Fibroblast of mammary gland (primary cell): Measurements from ENCODE around the gene SEMA4G.

Source experiments
- DNase-seq: peaks from one replicate; pipeline ENCODE4 v3.0.0-alpha.2; 2010; ENCODE audit warnings: low read depth
- H3K4me3 ChIP-seq: 2 replicates; pipeline ENCODE4 v1.5.1; 2011; ENCODE audit warnings: low read depth, mild to moderate bottlenecking, low read length, moderate library complexity; ENCODE audit not compliant: control insufficient read depth
- CTCF ChIP-seq: conservative IDR thresholded peaks from 2 replicates; pipeline ENCODE4 v1.5.1; 2011; ENCODE audit warnings: low read depth, low read length, inconsistent platforms; ENCODE audit not compliant: control insufficient read depth, insufficient read depth

Gene SEMA4G

DNA sequence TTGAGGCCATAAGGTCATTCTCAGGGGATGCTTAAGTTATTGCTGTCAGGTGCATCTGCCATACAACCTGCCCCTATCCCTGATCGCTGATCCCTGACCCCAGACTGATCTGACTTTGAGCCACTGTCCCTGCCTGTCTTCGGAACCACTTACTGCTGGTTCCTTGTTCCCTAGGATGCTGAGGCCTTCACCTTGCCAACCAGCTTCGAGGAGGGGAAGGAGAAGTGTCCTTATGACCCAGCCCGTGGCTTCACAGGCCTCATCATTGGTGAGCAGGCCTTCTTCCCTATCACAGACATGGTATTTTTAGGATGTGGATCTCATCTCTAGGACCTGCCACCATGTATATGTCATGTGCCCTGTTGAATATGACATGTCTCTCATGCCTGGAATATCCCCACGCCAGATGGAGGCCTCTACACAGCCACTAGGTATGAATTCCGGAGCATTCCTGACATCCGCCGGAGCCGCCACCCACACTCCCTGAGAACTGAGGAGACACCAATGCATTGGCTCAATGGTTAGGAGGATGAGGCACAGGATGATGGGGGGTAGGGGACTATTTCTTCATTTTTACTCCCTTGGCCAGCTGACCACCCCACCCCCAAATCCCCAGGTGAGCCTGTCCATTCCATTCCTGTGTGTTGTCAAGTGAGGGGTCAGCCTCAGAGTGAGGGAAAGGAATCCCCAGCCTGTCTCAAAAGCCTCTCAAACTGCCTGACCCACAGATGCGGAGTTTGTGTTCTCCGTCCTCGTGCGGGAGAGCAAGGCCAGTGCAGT, 9.0 kb downstream of the SEMA4G start:
- no peak overlapping the region for H3K4me3 ChIP-seq
- no peak for DNase-seq
- no peak for TF ChIP-seq CTCF

DNA sequence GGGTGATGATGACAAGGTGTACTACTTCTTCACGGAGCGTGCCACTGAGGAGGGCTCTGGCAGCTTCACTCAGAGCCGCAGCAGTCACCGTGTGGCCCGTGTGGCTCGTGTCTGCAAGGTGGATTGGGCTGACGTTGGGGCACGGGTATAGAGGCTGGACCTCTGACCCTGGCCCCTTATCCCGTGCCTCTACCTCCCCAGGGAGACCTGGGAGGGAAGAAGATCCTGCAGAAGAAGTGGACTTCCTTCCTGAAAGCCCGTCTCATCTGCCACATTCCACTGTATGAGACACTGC, 9.5 kb downstream of the SEMA4G start:
- DNase-seq, result no peak
- TF ChIP-seq CTCF, result no peak
- no peak overlapping the region for H3K4me3 ChIP-seq

GRCh38 chr10:100979791-100980272, 10.5 kb downstream of the SEMA4G start:
- no peak overlapping the region for H3K4me3 ChIP-seq
- DNase-seq, result no peak
- no peak for TF ChIP-seq CTCF

GRCh38 chr10:100980311-100980710, 11.0 kb downstream of the SEMA4G start:
- TF ChIP-seq CTCF, result no peak

GRCh38 chr10:100980711-100981110, 11.4 kb downstream of the SEMA4G start:
- no peak overlapping the region for H3K4me3 ChIP-seq
- no peak for DNase-seq
- no peak for TF ChIP-seq CTCF

More at GRCh38 chr10:100980311-100980710, 11.0 kb downstream of the SEMA4G start:
- DNase-seq, result no peak
- no peak overlapping the region for H3K4me3 ChIP-seq

- no peak overlapping the region for H3K4me3 ChIP-seq
- DNase-seq, result no peak
- no peak for TF ChIP-seq CTCF
Measured at GRCh38 chr10:100981178-100981772, 12.0 kb downstream of the SEMA4G start.
